ENCODE measurements around the gene KDF1. TPM values are rescaled to one million over a fixed set of nuclear protein-coding genes. Genes with fewer than 3 reads are reported as not detected.

The KDF1 gene
- total RNA-seq, 2 experiments from 2014 or later, result 0.18 to 0.27 TPM

GRCh38 chr1:26922431-26922729, 37.9 kb downstream of the KDF1 start:
- CTCF ChIA-PET, result interaction anchor here (1.2 kb wide), 1 partner anchor 124 kb away, joined by 6 read pairs; no protein-coding TSS in a partner anchor
- intact Hi-C loops (cut with micrococcal nuclease), result no loop called here
- H3K9me3 Mint-ChIP-seq, result no peaks in the 10 kb centered on the region

DNA sequence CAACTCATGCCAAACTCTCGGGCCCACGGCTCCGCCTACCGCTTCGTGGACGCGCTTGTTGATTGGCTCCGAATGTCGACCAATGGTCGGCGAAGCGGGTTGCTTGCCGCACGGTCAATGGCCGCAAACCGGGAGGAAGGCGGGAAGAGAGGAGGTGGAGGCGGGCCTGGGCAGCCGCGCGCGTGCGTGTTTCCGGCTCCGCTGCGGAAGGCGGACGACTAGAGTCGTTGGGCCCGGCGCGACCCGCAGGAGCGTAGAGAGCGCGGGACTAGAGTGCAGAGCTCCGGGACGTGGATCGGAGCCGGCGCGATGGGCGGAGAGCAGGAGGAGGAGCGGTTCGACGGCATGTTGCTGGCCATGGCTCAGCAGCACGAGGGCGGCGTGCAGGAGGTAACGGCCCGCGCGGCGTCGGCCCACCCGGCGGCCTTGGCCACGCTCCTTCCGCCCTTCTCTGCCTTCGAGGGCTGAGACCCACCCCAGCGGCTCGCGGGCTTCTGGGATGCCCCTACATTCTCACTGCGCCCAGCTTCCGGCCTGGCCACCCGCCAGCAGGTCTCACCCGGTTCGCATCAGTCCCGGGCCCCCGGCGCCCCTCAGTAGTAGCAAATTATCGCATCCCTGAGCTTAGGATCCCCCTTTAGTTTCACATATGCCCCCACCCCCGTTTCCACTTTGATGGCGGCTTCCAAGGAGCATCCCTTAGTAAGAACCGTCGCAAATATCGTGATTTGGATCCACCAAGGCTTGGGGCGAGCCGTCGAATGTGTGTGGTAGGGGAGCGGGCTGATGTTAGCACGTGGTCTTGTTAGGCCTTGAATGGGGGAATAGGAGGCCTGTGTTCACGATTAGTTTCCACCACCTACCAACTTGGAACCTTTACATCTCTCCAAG, 38.5 kb downstream of the KDF1 start, which contains the start of gene NUDC:
Gene NUDC (plus strand): TSS at position 204 of the 891 bp plus-strand sequence. CDS start 106 bp downstream, at position 310.
- POLR2A ChIA-PET, result interaction anchor here (1.0 to 3.3 kb wide), 5 partner anchors 13 to 167 kb away, joined by 3 to 31 read pairs (median 5); partner anchors contain the start of genes GPATCH3 and GPN2
- TF ChIP-seq, protein P1, sequence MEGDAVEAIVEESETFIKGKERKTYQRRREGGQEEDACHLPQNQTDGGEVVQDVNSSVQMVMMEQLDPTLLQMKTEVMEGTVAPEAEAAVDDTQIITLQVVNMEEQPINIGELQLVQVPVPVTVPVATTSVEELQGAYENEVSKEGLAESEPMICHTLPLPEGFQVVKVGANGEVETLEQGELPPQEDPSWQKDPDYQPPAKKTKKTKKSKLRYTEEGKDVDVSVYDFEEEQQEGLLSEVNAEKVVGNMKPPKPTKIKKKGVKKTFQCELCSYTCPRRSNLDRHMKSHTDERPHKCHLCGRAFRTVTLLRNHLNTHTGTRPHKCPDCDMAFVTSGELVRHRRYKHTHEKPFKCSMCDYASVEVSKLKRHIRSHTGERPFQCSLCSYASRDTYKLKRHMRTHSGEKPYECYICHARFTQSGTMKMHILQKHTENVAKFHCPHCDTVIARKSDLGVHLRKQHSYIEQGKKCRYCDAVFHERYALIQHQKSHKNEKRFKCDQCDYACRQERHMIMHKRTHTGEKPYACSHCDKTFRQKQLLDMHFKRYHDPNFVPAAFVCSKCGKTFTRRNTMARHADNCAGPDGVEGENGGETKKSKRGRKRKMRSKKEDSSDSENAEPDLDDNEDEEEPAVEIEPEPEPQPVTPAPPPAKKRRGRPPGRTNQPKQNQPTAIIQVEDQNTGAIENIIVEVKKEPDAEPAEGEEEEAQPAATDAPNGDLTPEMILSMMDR (IDR thresholded peaks at IDR 0.05), result no peak
- intact Hi-C loops (cut with micrococcal nuclease), result no loop called here
- H3K4me3 Mint-ChIP-seq, result peak within 1 kb of the TSS; percentile 93
- H3K27me3 Mint-ChIP-seq, result no peaks in the 10 kb centered on the region
- H3K27ac Mint-ChIP-seq, result peak within 1 kb of the TSS; percentile 98
- peak; percentile 96 for ATAC-seq
- H3K4me1 Mint-ChIP-seq (ENCODE audit: low read depth), result peaks cover 39% of the 10 kb centered on the region
- H3K9me3 Mint-ChIP-seq, result no peaks in the 10 kb centered on the region
- H3K36me3 Mint-ChIP-seq (ENCODE audit: low read depth), result peaks cover 30% of the 10 kb centered on the region
- DNase-seq, result peak; percentile 98
- CTCF ChIA-PET, result interaction anchor here (0.6 to 1.3 kb wide), 5 partner anchors 31 to 124 kb away, joined by 3 to 6 read pairs (median 3); partner anchors contain the start of gene GPN2

More at GRCh38 chr1:26922431-26922729, 37.9 kb downstream of the KDF1 start:
- peaks cover 42% of the 10 kb centered on the region for H3K4me1 Mint-ChIP-seq (ENCODE audit: low read depth)
- TF ChIP-seq, protein P1 (IDR thresholded peaks at IDR 0.05), result no peak
- no peak for ATAC-seq
- DNase-seq, result no peak
- peak overlapping the region; percentile 93 for H3K4me3 Mint-ChIP-seq
- POLR2A ChIA-PET, result interaction anchor here (1.0 to 3.3 kb wide), 4 partner anchors 14 to 168 kb away, joined by 3 to 31 read pairs (median 4); partner anchors contain the start of gene GPATCH3
- H3K27ac Mint-ChIP-seq, result peak overlapping the region; percentile 98
- H3K27me3 Mint-ChIP-seq, result no peaks in the 10 kb centered on the region
- H3K36me3 Mint-ChIP-seq (ENCODE audit: low read depth), result peaks cover 33% of the 10 kb centered on the region

- intact Hi-C loops (cut with micrococcal nuclease), result no loop called here
- H3K36me3 Mint-ChIP-seq (ENCODE audit: low read depth), result peaks cover 26% of the 10 kb centered on the region
- peak overlapping the region; percentile 98 for H3K27ac Mint-ChIP-seq
- no peaks in the 10 kb centered on the region for H3K27me3 Mint-ChIP-seq
- CTCF ChIA-PET, result interaction anchor here (0.6 to 1.3 kb wide), 7 partner anchors 31 to 125 kb away, joined by 3 to 6 read pairs (median 3); partner anchors contain the start of gene GPN2
- TF ChIP-seq, protein P1 (IDR thresholded peaks at IDR 0.05), result no peak
- ATAC-seq, result peak; percentile 68
- peak overlapping the region; percentile 93 for H3K4me3 Mint-ChIP-seq
- peaks cover 37% of the 10 kb centered on the region for H3K4me1 Mint-ChIP-seq (ENCODE audit: low read depth)
- no peak for DNase-seq
- POLR2A ChIA-PET, result interaction anchor here (1.2 to 3.3 kb wide), 4 partner anchors 8 to 56 kb away, joined by 4 to 31 read pairs (median 8); partner anchors contain the start of genes GPATCH3 and GPN2
- H3K9me3 Mint-ChIP-seq, result no peaks in the 10 kb centered on the region
Measured at GRCh38 chr1:26921126-26921539, 39.1 kb downstream of the KDF1 start.

- H3K4me3 Mint-ChIP-seq, result no peak overlapping the region
- H3K36me3 Mint-ChIP-seq (ENCODE audit: low read depth), result no peaks in the 10 kb centered on the region
- H3K27ac Mint-ChIP-seq, result no peak overlapping the region
- H3K9me3 Mint-ChIP-seq, result no peaks in the 10 kb centered on the region
- TF ChIP-seq, protein P1 (IDR thresholded peaks at IDR 0.05), result no peak
- CTCF ChIA-PET, result no interaction called here
- POLR2A ChIA-PET, result interaction anchor here (1.2 kb wide), 1 partner anchor 25 kb away, joined by 3 read pairs; the partner anchor contains the start of gene GPN2
- no peak for ATAC-seq
- intact Hi-C loops (cut with micrococcal nuclease), result no loop called here
- DNase-seq, result no peak
- H3K4me1 Mint-ChIP-seq (ENCODE audit: low read depth), result peaks cover 3% of the 10 kb centered on the region
- no peaks in the 10 kb centered on the region for H3K27me3 Mint-ChIP-seq
Measured at GRCh38 chr1:26915204-26915842, 44.9 kb downstream of the KDF1 start.
